GM12878 (cell line): Measurements from ENCODE around the gene MAK. TPM values are rescaled to one million over a fixed set of nuclear protein-coding genes. Genes with fewer than 3 reads are reported as not detected.

Experiments used
- ATAC-seq: fragments of 200-7000 bp; cut with Tn5 transposase; 3 replicates; pipeline ENCODE4 v1.9.1; 2020; ENCODE audit warnings: mild to moderate bottlenecking, moderate library complexity
- BruUV-seq: library from RNA; stranded (reverse); fragments of 400-500 nt; replicated peaks from 2 replicates; lab custom pipeline; 2021; lab: Mats Ljungman, UMichigan
- CTCF ChIA-PET: fragments of 300-600 bp; sonication (Branson Sonifier 250); formaldehyde crosslinking; extraction: SDS; loops from one replicate; lab custom pipeline; 2021; ENCODE audit warnings: inconsistent platforms; lab: Yijun Ruan, JAX
- POLR2A ChIA-PET: fragments of 350-600 bp; formaldehyde crosslinking; extraction: SDS; loops from one replicate; lab custom pipeline; 2021; ENCODE audit warnings: inconsistent platforms; lab: Charles Lee
- RAD21 ChIA-PET: fragments of 300-600 bp; sonication (Branson Sonifier 250); formaldehyde crosslinking; loops from one replicate; lab custom pipeline; 2023; ENCODE audit warnings: antibody characterized with exemption; ENCODE audit not compliant: unreplicated experiment; lab: Charles Lee
- SMC1A ChIA-PET: fragments of 300-600 bp; sonication (Branson Sonifier 250); formaldehyde crosslinking; loops from one replicate; lab custom pipeline; 2023; ENCODE audit not compliant: unreplicated experiment, uncharacterized antibody; lab: Charles Lee
- DNase-seq: peaks from one replicate; pipeline ENCODE4 v3.0.0-alpha.2; 2011; ENCODE audit warnings: low read depth, low spot score
- FAIRE-seq: peaks from 3 replicates; lab custom pipeline; 2011; peaks lifted over from hg19 to GRCh38; lab: Jason Lieb, UNC
- H2AFZ ChIP-seq: 2 replicates; pipeline ENCODE4 v1.6.0; 2011; ENCODE audit warnings: low read depth, low read length, control low read depth; ENCODE audit not compliant: control insufficient read depth
- H3K27ac ChIP-seq: 2 replicates; pipeline ENCODE4 v1.5.1; 2011; ENCODE audit warnings: control low read depth; ENCODE audit not compliant: control insufficient read depth, insufficient read depth
- H3K27me3 ChIP-seq, 2 experiments: replicated peaks in 1 of 2; 2 replicates each; pipeline versions ENCODE4 v1.6.0 to v1.6.1; 2011; ENCODE audit warnings: low read length in 1 of 2; ENCODE audit not compliant: control insufficient read depth in 2 of 2, insufficient read depth in 2 of 2
- H3K36me3 ChIP-seq, 2 experiments: 2 replicates each; pipeline ENCODE4 v1.5.1; 2011; ENCODE audit warnings: low read length in 1 of 2; ENCODE audit not compliant: control insufficient read depth in 2 of 2, insufficient read depth in 2 of 2
- H3K4me1 ChIP-seq: 2 replicates; pipeline ENCODE4 v1.6.1; 2011; ENCODE audit warnings: mild to moderate bottlenecking, low read length, moderate library complexity, mixed read lengths; ENCODE audit not compliant: control insufficient read depth, insufficient read depth
- H3K4me2 ChIP-seq: 2 replicates; pipeline ENCODE4 v1.6.0; 2011; ENCODE audit warnings: control low read depth; ENCODE audit not compliant: control insufficient read depth, insufficient read depth
- H3K4me3 ChIP-seq: fragments of 200-600 bp; sonication (generic); 2 replicates; pipeline ENCODE4 v1.5.1; 2016
- H3K79me2 ChIP-seq: 2 replicates; pipeline ENCODE4 v1.6.0; 2011; ENCODE audit warnings: low read length; ENCODE audit not compliant: control insufficient read depth, insufficient read depth
- H3K9ac ChIP-seq: 2 replicates; pipeline ENCODE4 v1.8.0; 2011; ENCODE audit warnings: low read length, control low read depth, mixed read lengths; ENCODE audit not compliant: control insufficient read depth, insufficient read depth
- H3K9me3 ChIP-seq: replicated peaks from 3 replicates; pipeline ENCODE4 v1.5.1; 2011; ENCODE audit warnings: mild to moderate bottlenecking, low read length; ENCODE audit not compliant: control insufficient read depth, insufficient read depth
- H4K20me1 ChIP-seq: 2 replicates; pipeline ENCODE4 v1.6.0; 2011; ENCODE audit not compliant: control insufficient read depth, insufficient read depth
- BCL11A ChIP-seq: IDR thresholded peaks from 2 replicates; pipeline ENCODE4 v1.6.1; 2011; ENCODE audit warnings: low read depth, low read length
- CEBPB ChIP-seq, 2 experiments: fragments of 150-350 bp in 1 of 2; IDR thresholded peaks; 2 replicates each; pipeline ENCODE4 v1.6.1; 2012 to 2014; ENCODE audit warnings: low read depth in 2 of 2, low read length in 2 of 2, borderline replicate concordance in 1 of 2, inconsistent platforms in 1 of 2
- DPF2 ChIP-seq: fragments of 450-650 bp; IDR thresholded peaks from 2 replicates; pipeline ENCODE4 v1.6.1; 2017; ENCODE audit warnings: mild to moderate bottlenecking
- IKZF2 ChIP-seq, 2 experiments: fragments of 450-650 bp; IDR thresholded peaks; 2 replicates each; pipeline ENCODE4 v1.6.1; 2017; ENCODE audit warnings: mild to moderate bottlenecking in 2 of 2, moderate library complexity in 2 of 2
- LARP7 ChIP-seq: fragments of 450-650 bp; IDR thresholded peaks from 2 replicates; pipeline ENCODE4 v1.6.1; 2017; ENCODE audit warnings: mild to moderate bottlenecking
- MXI1 ChIP-seq: fragments of 150-350 bp; IDR thresholded peaks from 2 replicates; pipeline ENCODE4 v1.6.1; 2011; ENCODE audit warnings: low read depth, mild to moderate bottlenecking, inconsistent platforms, low read length, improper control_type of control experiment
- NFYB ChIP-seq: IDR thresholded peaks from 2 replicates; pipeline ENCODE4 v1.6.1; 2011; ENCODE audit warnings: low read depth, mild to moderate bottlenecking, low read length, improper control_type of control experiment, moderate library complexity; ENCODE audit not compliant: insufficient read depth
- NR2C2 ChIP-seq: IDR thresholded peaks from 2 replicates; pipeline ENCODE4 v1.6.1; 2011; ENCODE audit warnings: borderline replicate concordance, low read depth; ENCODE audit not compliant: control insufficient read depth, insufficient read length
- PAX8 ChIP-seq: fragments of 450-650 bp; IDR thresholded peaks from 2 replicates; pipeline ENCODE4 v1.6.1; 2017; ENCODE audit warnings: mild to moderate bottlenecking, moderate library complexity
- POU2F2 ChIP-seq: IDR thresholded peaks from 3 replicates; pipeline ENCODE4 v1.6.1; 2011; ENCODE audit warnings: low read depth, mild to moderate bottlenecking, low read length, borderline replicate concordance
- RB1 ChIP-seq: fragments of 450-650 bp; formaldehyde crosslinking; IDR thresholded peaks from 2 replicates; pipeline ENCODE4 v1.6.1; 2017; ENCODE audit warnings: mild to moderate bottlenecking, borderline replicate concordance
- RELA ChIP-seq: fragments of 450-650 bp; IDR thresholded peaks from 2 replicates; pipeline ENCODE4 v1.8.0; 2014; ENCODE audit warnings: borderline replicate concordance; ENCODE audit not compliant: partially characterized antibody
- RELB ChIP-seq: fragments of 450-650 bp; IDR thresholded peaks from 2 replicates; pipeline ENCODE4 v1.6.1; 2017; ENCODE audit warnings: low read depth, mild to moderate bottlenecking, moderate library complexity
- TARDBP ChIP-seq: IDR thresholded peaks from 2 replicates; pipeline ENCODE4 v1.6.1; 2016; ENCODE audit warnings: borderline replicate concordance
- TCF3 ChIP-seq: IDR thresholded peaks from 2 replicates; pipeline ENCODE4 v1.6.1; 2012; ENCODE audit warnings: low read depth, mild to moderate bottlenecking, low read length, borderline replicate concordance; ENCODE audit not compliant: insufficient read depth
- YBX1 ChIP-seq: fragments of 450-650 bp; IDR thresholded peaks from 2 replicates; pipeline ENCODE4 v1.6.1; 2016; ENCODE audit warnings: antibody characterized with exemption
- ZNF384 ChIP-seq: IDR thresholded peaks from 2 replicates; pipeline ENCODE4 v1.6.1; 2012; ENCODE audit warnings: low read depth, mild to moderate bottlenecking, low read length, improper control_type of control experiment, borderline replicate concordance
- WGBS: methylation state at CpG from one replicate; pipeline ENCODE4 v1.1.6; 2016; ENCODE audit warnings: low lambda C conversion rate; ENCODE audit not compliant: insufficient replicate concordance, insufficient coverage; ENCODE audit errors: missing lambda C conversion rate; 5-methylcytosine and 5-hydroxymethylcytosine counted together
- in situ Hi-C: fragments of 300-500 bp; cut with MboI; formaldehyde crosslinking; loops from 9 replicates; pipeline ENCODE4 v1.14.3; 2018; ENCODE audit warnings: mixed read lengths
- intact Hi-C: fragments of 100-400 bp; cut with micrococcal nuclease; formaldehyde crosslinking; loops from one replicate; pipeline ENCODE4 v1.14.2; 2022; ENCODE audit not compliant: unreplicated experiment
- polyA plus RNA-seq, 11 experiments: library from polyadenylated mRNA; depleted of rRNA in 4 of 11; unstranded in 6 of 11; stranded (reverse) in 5 of 11; fragments of >200 nt; fragmentation: Nextera tagmentation in 4 of 11; fragmentation: Illumina TruSeq in 1 of 11; extraction: Ambion mirVana in 4 of 11; extraction: Trizol in 1 of 11; gene quantifications; 1 replicate in 1 of 11; 2 replicates in 10 of 11; pipeline versions ENCODE4 v1.2.1 to v1.2.3, GENCODE V29; 2011 to 2016; ENCODE audit warnings: inconsistent platforms in 2 of 11, missing spikeins in 2 of 11, low read depth in 1 of 11
- total RNA-seq, 4 experiments: library from RNA; depleted of rRNA in 3 of 4; stranded (reverse); fragments of >200 nt in 3 of 4; fragmentation: Illumina TruSeq in 1 of 4; extraction: Trizol in 1 of 4; gene quantifications; 2 replicates each; pipeline versions ENCODE4 v1.2.1 to v1.2.3, GENCODE V29; 2013 to 2021
- TF ChIP-seq, protein P1 (sequence below): IDR thresholded peaks from 2 replicates; pipeline ENCODE4 v1.6.1; 2012; ENCODE audit warnings: low read depth, low read length, improper control_type of control experiment
- TF ChIP-seq, protein P2 (sequence below): fragments of 450-650 bp; IDR thresholded peaks from 2 replicates; pipeline ENCODE4 v1.6.1; 2018; ENCODE audit warnings: mild to moderate bottlenecking, low read depth, moderate library complexity; ENCODE audit not compliant: partially characterized antibody

The MAK gene
- total and polyA plus RNA-seq, 10 of the 15 experiments (the other 5 are each of a cell fraction or from before 2014, with no cell fraction given), result 0.01 to 0.90 (median 0.13) TPM; not detected in 1

- TF ChIP-seq PAX8 (no peak), BCL11A (no peak), NR2C2 (no peak), RB1 (no peak), NFYB (no peak)
- TF ChIP-seq, all 136 proteins: peak for 0
These were observed 36.7 kb upstream of the MAK start (continued) for GRCh38 chr6:10875026-10875425.

- Histone ChIP-seq H3K9me3 (no peaks in the 10 kb centered on the region), H3K4me3 (no peak overlapping the region), H3K4me2 (no peak overlapping the region), H3K36me3 (no peaks in the 10 kb centered on the region), H3K27me3 (no peaks in the 10 kb centered on the region), H3K27ac (no peak overlapping the region), H3K9ac (no peak overlapping the region), H4K20me1 (no peaks in the 10 kb centered on the region), H3K4me1 (no peaks in the 10 kb centered on the region), H3K79me2 (no peaks in the 10 kb centered on the region), H2AFZ (no peak overlapping the region)
- intact Hi-C loops (no loop called here), in situ Hi-C loops (no loop called here)
- DNase-seq (no peak), ATAC-seq (no peak), FAIRE-seq (no peak)
- SMC1A ChIA-PET, result interaction anchor here (1.3 to 1.6 kb wide), 2 partner anchors 14 to 15 kb away, joined by 3 to 4 read pairs; no protein-coding TSS in a partner anchor
- RAD21 ChIA-PET, result interaction anchor here (1.0 kb wide), 1 partner anchor 15 kb away, joined by 4 read pairs; no protein-coding TSS in a partner anchor
- 21% methylated on average over 6 of the region's 6 CpGs for WGBS
- CTCF ChIA-PET, result interaction anchor here (1.4 to 1.9 kb wide), 2 partner anchors 80 to 396 kb away, joined by 4 to 6 read pairs; no protein-coding TSS in a partner anchor
- BruUV-seq, result no TSS peak
- TF ChIP-seq RELA (no peak), RELB (no peak), DPF2 (no peak), MXI1 (no peak), ZNF384 (no peak), IKZF2 (IDR thresholded peaks at IDR 0.05) (no peak), POU2F2 (no peak), CEBPB (IDR thresholded peaks at IDR 0.05; ENCODE audit: borderline replicate concordance in 1 of 2, low read depth in 2 of 2, low read length in 2 of 2) (no peak), YBX1 (no peak), TCF3 (no peak), TARDBP (no peak), LARP7 (no peak)
- TF ChIP-seq, protein P1, sequence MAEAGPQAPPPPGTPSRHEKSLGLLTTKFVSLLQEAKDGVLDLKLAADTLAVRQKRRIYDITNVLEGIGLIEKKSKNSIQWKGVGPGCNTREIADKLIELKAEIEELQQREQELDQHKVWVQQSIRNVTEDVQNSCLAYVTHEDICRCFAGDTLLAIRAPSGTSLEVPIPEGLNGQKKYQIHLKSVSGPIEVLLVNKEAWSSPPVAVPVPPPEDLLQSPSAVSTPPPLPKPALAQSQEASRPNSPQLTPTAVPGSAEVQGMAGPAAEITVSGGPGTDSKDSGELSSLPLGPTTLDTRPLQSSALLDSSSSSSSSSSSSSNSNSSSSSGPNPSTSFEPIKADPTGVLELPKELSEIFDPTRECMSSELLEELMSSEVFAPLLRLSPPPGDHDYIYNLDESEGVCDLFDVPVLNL, result no peak
- TF ChIP-seq, protein P2, sequence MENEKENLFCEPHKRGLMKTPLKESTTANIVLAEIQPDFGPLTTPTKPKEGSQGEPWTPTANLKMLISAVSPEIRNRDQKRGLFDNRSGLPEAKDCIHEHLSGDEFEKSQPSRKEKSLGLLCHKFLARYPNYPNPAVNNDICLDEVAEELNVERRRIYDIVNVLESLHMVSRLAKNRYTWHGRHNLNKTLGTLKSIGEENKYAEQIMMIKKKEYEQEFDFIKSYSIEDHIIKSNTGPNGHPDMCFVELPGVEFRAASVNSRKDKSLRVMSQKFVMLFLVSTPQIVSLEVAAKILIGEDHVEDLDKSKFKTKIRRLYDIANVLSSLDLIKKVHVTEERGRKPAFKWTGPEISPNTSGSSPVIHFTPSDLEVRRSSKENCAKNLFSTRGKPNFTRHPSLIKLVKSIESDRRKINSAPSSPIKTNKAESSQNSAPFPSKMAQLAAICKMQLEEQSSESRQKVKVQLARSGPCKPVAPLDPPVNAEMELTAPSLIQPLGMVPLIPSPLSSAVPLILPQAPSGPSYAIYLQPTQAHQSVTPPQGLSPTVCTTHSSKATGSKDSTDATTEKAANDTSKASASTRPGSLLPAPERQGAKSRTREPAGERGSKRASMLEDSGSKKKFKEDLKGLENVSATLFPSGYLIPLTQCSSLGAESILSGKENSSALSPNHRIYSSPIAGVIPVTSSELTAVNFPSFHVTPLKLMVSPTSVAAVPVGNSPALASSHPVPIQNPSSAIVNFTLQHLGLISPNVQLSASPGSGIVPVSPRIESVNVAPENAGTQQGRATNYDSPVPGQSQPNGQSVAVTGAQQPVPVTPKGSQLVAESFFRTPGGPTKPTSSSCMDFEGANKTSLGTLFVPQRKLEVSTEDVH, result no peak
- POLR2A ChIA-PET, result no interaction called here
These were observed 35.9 kb upstream of the MAK start for GRCh38 chr6:10874207-10874606.
